GM19467 (cell line): ENCODE measurements around the gene POP5.

Experiments used
- ATAC-seq: cut with Tn5 transposase; IDR thresholded peaks from one replicate; pipeline ENCODE4 v1.9.1; 2021; ENCODE audit warnings: mild to moderate bottlenecking, moderate library complexity; ENCODE audit not compliant: unreplicated experiment

POP5 gene

GRCh38 chr12:120590741-120591407 lies 9.7 kb upstream of the POP5 start:
- ATAC-seq = no peak

GRCh38 chr12:120588948-120589930 lies 8.0 kb upstream of the POP5 start:
- ATAC-seq = no peak

- no peak for ATAC-seq
Measured at GRCh38 chr12:120588371-120588770, 7.2 kb upstream of the POP5 start.

- ATAC-seq = no peak
Measured at GRCh38 chr12:120586860-120587259, 5.7 kb upstream of the POP5 start.

GRCh38 chr12:120586206-120586605 lies 5.0 kb upstream of the POP5 start:
- ATAC-seq = no peak

GRCh38 chr12:120584343-120585149 lies 3.3 kb upstream of the POP5 start:
- ATAC-seq = no peak

GRCh38 chr12:120583478-120584030 lies 2.4 kb upstream of the POP5 start:
- ATAC-seq = no peak

- ATAC-seq = no peak
Measured at GRCh38 chr12:120581998-120582397, 796 bp upstream of the POP5 start.

- no peak for ATAC-seq
Measured at GRCh38 chr12:120579179-120579578, 2.0 kb downstream of the POP5 start.

GRCh38 chr12:120574106-120574505 lies 7.1 kb downstream of the POP5 start:
- ATAC-seq = no peak

- no peak for ATAC-seq
Measured at GRCh38 chr12:120573560-120573959, 7.6 kb downstream of the POP5 start.

GRCh38 chr12:120571299-120571698 lies 9.9 kb downstream of the POP5 start:
- ATAC-seq = no peak

GRCh38 chr12:120563495-120563894 lies 17.7 kb downstream of the POP5 start:
- no peak for ATAC-seq

- ATAC-seq = no peak
Measured at GRCh38 chr12:120562906-120563305, 18.3 kb downstream of the POP5 start.

GRCh38 chr12:120557589-120557988 lies 23.6 kb downstream of the POP5 start:
- no peak for ATAC-seq

- ATAC-seq = no peak
Measured at GRCh38 chr12:120554678-120555077, 26.5 kb downstream of the POP5 start.

GRCh38 chr12:120546050-120546386 lies 35.2 kb downstream of the POP5 start:
- ATAC-seq = no peak

- ATAC-seq = no peak
Measured at GRCh38 chr12:120544691-120545090, 36.5 kb downstream of the POP5 start.

GRCh38 chr12:120542166-120542565 lies 39.0 kb downstream of the POP5 start:
- no peak for ATAC-seq

GRCh38 chr12:120540445-120540844 lies 40.8 kb downstream of the POP5 start:
- no peak for ATAC-seq

GRCh38 chr12:120539303-120539702 lies 41.9 kb downstream of the POP5 start:
- ATAC-seq = no peak
